GM19468 (cell line): Measurements from ENCODE around the gene CD101.

Source experiments
- ATAC-seq: cut with Tn5 transposase; IDR thresholded peaks from one replicate; pipeline ENCODE4 v1.9.1; 2021; ENCODE audit warnings: mild to moderate bottlenecking, moderate library complexity, moderate number of reproducible peaks; ENCODE audit not compliant: unreplicated experiment; ENCODE audit errors: extremely low read depth

CD101 gene

GRCh38 chr1:116983678-116984077 is 17.9 kb upstream of the CD101 start:
- ATAC-seq = no peak

DNA sequence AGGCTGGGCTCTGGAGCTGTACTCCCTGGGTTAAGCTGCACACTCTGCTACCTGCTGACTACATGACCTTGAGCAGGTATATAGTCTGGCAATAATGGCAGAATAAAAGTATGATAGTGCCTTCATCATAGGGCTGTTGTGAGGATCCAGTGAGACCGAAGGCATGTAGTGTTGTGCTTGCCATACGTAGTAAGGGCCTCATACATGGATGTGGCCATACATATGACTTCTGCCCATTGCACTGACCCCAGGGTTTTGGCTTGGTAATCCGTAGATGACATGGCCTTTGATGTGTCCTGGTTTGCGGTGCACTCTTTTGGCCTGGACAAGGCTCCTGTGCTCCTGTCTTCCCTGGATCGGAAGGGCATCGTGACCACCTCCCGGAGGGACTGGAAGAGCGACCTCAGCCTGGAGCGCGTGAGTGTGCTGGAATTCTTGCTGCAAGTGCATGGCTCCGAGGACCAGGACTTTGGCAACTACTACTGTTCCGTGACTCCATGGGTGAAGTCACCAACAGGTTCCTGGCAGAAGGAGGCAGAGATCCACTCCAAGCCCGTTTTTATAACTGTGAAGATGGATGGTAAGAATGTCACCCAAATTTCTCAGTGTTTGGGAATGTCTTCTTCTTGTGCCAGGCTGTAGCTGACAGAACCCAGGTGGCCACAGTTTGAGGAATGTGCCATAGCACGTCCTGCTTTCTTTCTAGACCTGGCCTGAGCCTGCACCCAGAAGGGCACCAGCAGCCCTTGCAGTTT is 17.0 kb upstream of the CD101 start:
- no peak for ATAC-seq

DNA sequence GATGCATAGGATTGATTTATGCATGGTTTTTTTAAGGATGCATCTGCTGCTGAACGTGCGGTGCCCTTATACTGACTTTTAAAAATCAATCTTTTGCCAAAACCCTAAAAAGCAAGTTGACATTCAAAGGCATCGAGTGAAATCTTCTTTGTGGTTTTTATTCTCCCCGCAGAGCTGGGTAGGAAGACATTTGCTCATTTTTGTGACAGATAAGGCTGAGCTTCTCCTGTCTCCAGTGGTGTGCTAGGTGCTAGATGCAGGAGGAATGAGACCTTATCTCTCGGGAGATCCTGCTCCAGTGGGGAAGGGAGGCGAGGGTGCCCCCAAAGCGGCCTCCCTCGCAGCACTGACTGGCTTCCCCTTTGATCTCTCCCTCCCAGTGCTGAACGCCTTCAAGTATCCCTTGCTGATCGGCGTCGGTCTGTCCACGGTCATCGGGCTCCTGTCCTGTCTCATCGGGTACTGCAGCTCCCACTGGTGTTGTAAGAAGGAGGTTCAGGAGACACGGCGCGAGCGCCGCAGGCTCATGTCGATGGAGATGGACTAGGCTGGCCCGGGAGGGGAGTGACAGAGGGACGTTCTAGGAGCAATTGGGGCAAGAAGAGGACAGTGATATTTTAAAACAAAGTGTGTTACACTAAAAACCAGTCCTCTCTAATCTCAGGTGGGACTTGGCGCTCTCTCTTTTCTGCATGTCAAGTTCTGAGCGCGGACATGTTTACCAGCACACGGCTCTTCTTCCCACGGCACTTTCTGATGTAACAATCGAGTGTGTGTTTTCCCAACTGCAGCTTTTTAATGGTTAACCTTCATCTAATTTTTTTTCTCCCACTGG is 14.9 kb upstream of the CD101 start:
- no peak for ATAC-seq

- ATAC-seq = no peak
Observed at GRCh38 chr1:116987256-116987555, 14.4 kb upstream of the CD101 start.

GRCh38 chr1:116988248-116988647 is 13.3 kb upstream of the CD101 start:
- no peak for ATAC-seq

DNA sequence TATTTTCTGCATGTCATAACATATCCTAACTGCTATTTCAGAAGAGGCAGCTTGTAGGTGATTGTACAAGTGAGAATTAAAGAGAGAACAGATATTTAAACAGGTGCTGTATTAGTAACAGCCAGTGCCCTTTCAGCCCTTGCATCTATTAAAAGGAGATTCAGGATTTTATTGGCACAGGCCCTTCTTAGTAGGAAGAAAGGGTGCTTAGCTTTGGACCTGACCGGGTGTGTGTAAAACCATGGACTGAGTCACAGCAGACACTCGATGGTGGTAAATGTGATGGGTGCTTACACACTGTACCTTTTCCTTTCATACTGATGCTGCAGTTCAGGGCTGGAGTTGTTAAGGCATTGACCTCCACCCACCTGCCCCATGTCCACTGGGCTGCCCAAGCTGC is 12.7 kb upstream of the CD101 start:
- no peak for ATAC-seq

- no peak for ATAC-seq
Observed at GRCh38 chr1:116989835-116990234, 11.7 kb upstream of the CD101 start.

DNA sequence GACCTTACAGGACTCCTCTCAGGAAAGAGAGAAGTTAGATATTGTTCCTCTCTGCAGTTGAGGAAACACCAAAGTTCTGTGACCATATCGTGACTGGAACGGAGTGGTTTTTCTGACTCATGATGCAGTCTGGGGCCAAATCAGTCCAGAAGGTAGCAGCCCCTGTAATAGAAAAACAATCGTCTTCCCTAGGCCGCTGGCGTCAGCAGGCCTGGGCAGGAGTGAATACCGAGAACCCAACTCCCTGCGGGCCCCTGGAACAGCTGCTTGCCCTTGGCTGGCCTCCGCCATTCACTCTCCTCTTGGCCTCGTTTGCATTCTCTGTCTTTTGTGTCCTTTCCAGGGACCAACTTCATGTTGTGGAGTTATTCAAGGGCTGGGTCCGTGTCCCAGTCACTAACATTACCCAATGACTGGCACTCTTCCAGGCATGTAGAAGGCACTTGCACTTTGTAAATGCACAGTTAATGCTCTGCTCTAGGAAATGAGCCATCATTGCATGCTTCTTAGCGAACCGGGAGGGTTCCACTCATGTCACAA is 10.9 kb upstream of the CD101 start:
- no peak for ATAC-seq

- no peak for ATAC-seq
Observed at GRCh38 chr1:116991171-116991845, 10.3 kb upstream of the CD101 start.

DNA sequence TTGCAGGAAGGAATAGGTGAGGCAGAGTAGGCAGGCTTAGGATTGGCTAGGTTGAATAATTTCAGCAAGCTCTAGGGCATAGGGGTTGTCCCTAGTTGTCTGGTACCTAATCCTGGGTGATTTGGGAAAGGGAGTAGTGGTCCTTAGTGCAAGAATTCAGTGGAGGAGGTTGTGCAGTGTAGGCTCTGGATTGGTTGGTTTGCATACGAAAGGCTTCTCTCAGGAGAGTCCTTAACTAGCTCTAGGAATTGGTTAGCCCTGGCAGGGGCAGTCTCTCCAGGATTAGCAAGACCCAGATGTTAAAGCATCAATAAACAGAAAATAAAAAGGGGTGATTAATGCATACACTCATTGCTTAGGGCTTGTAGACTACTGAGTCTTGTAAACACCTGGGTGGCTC is 9.6 kb upstream of the CD101 start:
- no peak for ATAC-seq

- ATAC-seq = no peak
Observed at GRCh38 chr1:116993286-116993685, 8.3 kb upstream of the CD101 start.

- no peak for ATAC-seq
Observed at GRCh38 chr1:116994411-116994810, 7.1 kb upstream of the CD101 start.

- no peak for ATAC-seq
Observed at GRCh38 chr1:116997066-116997465, 4.5 kb upstream of the CD101 start.

- ATAC-seq = no peak
Observed at GRCh38 chr1:116997636-116998035, 3.9 kb upstream of the CD101 start.

DNA sequence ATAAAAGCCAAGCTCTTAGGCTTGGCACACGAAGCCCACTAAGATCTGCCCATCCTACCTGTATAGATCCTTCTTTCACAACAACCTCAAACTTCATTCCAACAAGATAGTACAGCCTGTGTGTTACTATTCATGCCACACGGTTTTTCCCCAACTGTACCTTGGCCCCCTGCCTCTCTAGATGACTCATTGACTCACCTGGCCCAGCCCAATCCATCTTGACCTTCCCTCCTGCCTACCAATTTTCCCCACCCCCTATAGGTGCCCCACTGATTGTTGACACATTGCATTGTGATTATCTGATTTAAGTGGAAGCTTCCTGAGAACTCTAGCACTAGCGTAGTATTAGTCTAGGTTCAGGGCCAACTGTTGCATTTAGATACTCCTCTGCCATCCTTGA is 2.0 kb upstream of the CD101 start:
- no peak for ATAC-seq

DNA sequence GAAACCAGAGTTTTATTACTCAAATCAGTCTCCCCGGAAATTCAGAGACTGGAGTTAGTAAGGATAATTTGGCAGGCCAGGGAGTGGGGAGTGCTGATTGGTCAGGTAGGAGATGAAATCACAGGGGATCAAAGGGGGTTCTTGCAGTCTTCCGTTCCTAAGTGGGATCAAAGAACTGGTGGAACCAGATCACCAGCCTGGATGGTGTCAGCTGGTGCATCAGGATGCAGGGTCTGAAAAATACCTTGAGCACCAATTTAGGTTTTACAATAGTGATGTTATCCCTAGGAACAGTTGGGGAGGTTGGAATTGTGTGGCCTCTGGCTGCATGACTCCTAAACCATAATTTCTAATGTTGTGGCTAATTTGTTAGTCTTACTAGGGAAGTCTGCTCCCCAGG is 1.4 kb upstream of the CD101 start:
- no peak for ATAC-seq

DNA sequence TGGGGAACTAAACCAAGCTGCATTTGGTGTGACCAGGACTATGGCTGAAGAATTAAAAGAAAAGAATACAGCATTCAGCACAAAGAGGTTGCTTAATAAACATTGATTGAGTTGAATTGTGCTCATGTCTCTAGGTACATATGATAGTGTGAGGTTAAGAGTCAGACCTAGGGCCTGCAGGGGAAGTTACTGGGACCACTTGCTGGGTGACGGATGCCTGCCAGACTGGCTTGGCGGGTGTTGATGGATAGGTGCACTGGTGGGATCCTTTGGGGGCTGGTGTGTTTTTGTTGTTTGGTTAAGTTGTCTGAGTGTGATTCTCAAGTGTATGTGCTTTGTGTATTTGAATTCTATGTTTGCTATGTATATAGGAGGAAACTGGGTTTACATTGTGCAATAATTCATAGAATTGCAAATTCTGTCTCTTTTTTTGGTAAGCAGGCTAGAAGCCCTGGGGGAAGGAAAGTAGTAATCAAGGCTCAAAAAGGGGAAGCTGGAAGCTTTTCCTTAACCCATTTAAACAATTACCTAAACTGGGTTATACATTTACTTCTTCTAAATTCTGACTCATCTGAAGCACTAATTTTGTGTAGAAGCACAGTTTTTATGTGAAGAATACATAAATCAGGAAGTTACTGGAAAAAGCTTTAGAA is 1.8 kb downstream of the CD101 start:
- no peak for ATAC-seq

- ATAC-seq = no peak
Observed at GRCh38 chr1:117007719-117008013, 6.1 kb downstream of the CD101 start.

- no peak for ATAC-seq
Observed at GRCh38 chr1:117008656-117009055, 7.1 kb downstream of the CD101 start.

- no peak for ATAC-seq
Observed at GRCh38 chr1:117009132-117009531, 7.6 kb downstream of the CD101 start.
